ENCODE data around the gene TM4SF5.

DNA sequence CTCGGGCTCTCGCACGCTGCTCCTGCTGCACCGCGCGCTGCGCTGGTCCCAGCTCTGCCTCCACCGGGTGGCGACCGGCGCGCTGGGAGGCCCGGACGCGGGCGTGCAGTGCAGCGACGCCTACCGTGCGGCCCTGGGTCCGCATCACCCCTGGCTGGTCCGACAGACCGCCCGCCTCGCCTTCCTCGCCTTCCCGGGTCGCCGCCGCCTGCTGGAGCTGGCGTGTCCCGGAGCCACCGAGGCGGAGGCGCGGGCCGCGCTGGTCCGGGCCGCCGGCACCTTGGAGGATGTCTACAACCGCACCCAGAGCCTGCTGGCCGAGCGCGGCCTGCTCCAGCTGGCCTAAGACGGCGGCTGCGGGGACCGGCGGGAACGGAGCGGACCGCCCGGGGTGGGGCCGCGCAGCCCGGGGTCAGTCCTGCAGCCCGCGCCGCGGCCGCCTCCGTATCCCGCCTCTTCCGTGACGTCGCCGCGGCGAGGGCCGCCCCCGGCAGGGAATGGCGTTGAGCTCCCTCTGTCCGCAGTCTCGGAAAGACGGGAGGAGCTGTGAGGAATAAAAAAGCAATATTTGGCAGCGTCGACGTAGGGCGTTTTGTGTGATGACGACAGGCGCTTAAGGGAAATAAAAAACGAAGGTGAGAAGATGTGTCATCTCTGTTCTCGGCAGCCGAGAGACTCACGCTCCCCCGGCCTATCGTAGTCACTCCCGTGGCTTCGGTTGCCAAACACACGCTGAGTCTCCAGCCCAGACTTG, 18.4 kb downstream of the TM4SF5 start:
- TF ChIP-seq GATA3 (IDR thresholded peaks at IDR 0.05; ENCODE audit: low read depth, low read length): no peak
- TF ChIP-seq GATA2 (IDR thresholded peaks at IDR 0.05; ENCODE audit: low read depth, low read length): no peak
